Stimulated activated CD8-positive, alpha-beta memory T cell treated with anti-CD3 and anti-CD28 coated beads, Interleukin-7, amount 100 ng/mL, for 24 hours (primary cell): ENCODE measurements around the gene HGF.

Source experiments
- DNase-seq: peaks from one replicate; pipeline ENCODE4 v3.0.0-alpha.2; 2020; ENCODE audit warnings: low read depth

HGF gene

GRCh38 chr7:81719865-81720264 lies 50.0 kb downstream of the HGF start:
- DNase-seq = no peak

- no peak for DNase-seq
Measured at GRCh38 chr7:81715984-81716588, 53.8 kb downstream of the HGF start.

- no peak for DNase-seq
Measured at GRCh38 chr7:81714306-81714705, 55.5 kb downstream of the HGF start.

GRCh38 chr7:81710751-81711150 lies 59.1 kb downstream of the HGF start:
- no peak for DNase-seq

DNA sequence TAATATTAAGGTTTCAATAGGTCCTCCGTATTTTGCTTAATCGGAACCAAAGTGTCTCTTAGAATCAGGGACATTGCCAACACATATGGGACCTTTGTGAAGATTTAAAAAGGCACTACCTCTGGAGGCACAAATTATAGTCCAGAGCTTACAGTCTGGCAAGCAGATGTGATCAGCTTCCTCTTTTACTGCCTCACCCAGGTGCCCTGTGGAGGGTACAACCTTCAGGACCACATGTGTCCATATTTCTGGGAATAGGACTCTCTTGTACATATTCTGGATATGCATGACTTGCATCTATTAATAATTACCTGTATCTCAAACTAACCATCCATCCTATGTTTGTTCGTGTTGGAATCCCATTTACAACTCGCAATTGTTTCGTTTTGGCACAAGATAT lies 60.0 kb downstream of the HGF start:
- no peak for DNase-seq

DNA sequence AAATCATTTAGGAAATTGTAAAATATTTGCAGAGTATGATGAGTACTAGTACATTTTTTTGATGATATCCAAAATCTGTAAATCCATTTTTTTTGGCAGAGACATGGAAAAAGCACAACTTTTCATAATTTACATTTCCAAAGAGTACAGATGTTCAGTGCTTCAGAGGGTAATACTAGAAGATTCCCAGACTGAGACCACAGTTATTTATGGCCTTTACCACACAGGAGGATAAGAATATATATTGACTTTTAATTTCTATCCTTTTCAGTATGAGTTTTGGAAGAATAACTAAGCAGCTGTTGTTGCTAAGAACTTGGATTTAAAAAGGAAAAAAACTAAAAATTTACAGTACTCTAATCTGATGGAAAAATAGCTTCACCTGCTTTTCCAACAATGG lies 61.9 kb downstream of the HGF start:
- no peak for DNase-seq

GRCh38 chr7:81707196-81707595 lies 62.7 kb downstream of the HGF start:
- no peak for DNase-seq

- no peak for DNase-seq
Measured at GRCh38 chr7:81705206-81705605, 64.6 kb downstream of the HGF start.

DNA sequence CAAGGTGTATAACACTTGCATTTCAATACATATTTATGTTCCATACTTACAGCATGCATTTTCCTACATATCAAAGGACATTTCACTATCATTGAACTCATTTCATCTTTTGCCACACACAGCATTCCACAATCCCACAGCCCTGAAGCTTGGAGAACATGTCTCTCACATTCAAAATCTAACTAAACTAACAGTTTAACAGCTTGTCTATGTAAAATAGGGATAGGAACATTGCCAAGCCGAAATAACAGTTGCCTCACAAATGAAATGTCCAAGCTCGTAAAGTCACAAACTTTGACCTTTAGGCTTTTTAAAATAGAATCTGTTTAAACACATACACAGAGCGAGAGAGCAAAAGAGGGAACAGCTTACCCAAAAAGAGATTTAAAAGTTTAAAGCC lies 65.3 kb downstream of the HGF start:
- DNase-seq = no peak

DNA sequence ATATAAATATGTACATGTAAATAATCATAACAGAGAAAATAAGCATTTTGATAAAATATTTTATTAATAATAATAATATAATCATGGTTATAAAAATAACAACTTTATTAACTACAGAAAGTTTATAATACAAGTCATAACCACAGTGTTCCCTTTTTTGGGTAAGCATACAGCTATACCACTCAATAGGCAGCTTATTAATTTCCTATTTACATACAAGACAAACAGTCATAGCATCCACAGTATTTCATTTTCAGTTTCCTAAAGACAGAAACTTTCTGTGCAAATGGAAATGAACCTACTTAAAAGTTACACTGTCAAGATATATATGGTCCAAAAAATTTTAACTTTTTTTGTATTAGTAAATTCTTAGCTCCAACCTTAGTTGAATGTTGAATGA lies 70.9 kb downstream of the HGF start:
- no peak for DNase-seq

DNA sequence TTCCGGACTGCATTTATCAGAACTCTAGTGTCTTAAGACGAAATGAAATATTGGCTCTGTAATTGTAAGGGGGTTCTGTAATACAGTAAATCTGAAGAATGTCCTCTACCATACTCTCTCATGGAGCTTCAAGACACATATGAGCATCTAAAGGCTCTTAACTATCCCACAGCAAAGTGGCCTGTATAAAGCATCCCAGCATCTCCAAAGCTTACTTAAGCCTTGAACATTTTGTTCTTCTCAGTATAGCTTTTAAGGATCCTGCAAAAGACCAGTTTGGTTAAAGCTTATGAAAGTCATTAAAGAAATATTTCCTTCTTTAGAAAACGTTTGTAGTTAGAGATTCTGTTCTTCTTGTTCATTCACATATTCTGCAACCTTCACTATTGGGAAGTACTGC lies 75.1 kb downstream of the HGF start:
- no peak for DNase-seq

DNA sequence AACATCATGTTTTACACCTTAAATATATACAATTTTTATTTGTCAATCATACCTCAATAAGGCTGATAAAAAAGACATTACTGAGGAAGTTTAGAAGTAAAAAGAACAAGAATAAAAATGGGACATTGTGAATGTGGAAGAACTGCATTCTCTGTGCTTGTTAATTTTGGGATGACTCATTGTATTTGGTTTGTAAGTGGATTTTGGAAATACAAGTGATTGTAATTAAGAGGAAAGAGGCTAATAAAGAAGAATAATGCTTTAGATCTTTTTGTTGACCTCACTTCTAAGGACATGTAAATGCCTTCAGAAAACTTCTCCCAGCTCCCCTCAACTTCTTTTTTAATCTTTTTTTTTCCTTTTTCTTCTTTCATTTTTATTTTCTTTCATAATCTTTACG lies 76.0 kb downstream of the HGF start:
- DNase-seq = no peak

GRCh38 chr7:81693080-81693479 lies 76.8 kb downstream of the HGF start:
- no peak for DNase-seq

DNA sequence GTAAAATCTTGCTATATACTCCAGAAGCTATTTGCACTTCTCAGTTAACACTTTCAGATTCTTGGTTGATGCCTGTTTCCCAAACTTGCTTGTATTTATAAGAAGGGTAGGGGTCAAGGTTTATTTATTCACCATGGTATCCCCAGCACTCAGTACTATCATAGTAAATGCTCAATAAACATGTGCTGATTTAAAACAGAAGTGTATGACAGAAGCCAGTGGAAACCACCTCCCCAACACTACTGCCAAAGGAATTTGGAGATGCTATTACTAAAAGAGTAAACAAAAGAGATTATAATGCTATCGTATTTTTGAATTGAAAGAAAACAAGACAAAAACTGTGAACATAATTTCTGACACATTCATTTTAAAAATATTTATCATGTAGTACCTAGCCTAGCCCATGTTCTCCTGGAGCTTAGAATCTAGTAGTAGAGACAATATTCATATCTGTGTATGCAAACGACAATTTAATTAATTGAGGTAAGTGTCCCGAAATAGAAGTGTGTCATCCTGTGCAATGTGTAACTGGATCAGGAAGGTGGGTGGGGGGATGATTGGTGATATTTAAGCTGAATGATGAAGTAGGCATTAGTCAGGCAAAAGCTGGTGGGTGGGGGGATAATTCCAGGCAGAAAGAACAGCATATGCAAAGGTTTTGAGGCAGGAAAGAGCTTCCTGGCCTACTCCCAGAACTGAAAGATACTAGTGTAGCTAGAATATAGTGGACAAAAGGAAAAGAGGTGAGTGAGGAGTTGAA lies 77.5 kb downstream of the HGF start:
- DNase-seq = no peak

DNA sequence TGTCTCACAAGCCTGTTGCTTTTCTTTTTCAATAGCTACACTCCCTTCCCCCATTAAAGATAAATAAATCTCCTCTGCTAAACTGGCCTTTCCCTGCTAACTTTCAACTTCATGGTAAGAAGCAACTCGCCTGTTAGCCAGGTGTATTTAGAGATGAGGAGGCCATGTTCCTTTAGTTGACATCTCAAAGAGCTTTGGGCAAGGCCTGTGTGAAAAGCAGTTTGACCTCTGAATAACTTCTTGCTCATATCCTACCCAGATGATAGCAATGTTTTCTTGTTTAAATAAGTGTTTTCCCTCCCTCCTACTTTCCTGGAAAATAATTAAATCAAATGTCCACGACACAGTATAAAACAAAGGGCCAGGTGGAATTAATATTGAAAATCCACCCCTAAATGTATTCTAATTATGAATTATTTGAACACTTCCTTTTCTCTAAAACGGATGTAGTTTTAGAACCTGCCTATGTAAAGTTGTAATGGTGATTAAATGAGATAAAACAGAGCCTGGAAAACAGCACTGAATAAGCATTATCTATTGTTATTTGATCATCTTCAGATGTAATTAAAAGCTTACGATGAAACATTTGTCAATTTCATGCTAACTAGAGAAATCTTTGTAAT lies 78.5 kb downstream of the HGF start:
- DNase-seq = no peak

- no peak for DNase-seq
Measured at GRCh38 chr7:81690688-81691087, 79.2 kb downstream of the HGF start.

DNA sequence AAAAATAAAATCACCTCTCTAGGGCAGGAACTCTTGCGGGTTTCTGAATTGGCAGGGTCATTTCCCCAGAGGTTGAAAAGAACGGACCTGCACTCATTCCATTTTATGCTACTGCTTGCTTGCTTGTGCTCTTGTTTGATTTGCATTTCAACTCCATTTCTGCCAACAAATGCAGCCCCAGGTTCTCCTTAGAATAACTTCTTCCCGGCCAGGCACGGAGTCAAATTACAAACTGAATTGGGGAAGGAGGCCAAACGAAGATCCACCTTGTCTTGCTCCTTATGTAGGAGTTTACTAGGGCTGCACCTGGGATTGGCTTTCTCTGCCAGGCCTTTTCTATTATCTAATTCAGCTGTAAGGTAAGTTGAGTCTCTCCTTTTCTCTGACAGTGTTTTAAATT lies 79.6 kb downstream of the HGF start:
- DNase-seq = no peak

GRCh38 chr7:81688622-81689411 lies 81.0 kb downstream of the HGF start:
- no peak for DNase-seq

GRCh38 chr7:81687062-81687461 lies 82.8 kb downstream of the HGF start:
- no peak for DNase-seq

DNA sequence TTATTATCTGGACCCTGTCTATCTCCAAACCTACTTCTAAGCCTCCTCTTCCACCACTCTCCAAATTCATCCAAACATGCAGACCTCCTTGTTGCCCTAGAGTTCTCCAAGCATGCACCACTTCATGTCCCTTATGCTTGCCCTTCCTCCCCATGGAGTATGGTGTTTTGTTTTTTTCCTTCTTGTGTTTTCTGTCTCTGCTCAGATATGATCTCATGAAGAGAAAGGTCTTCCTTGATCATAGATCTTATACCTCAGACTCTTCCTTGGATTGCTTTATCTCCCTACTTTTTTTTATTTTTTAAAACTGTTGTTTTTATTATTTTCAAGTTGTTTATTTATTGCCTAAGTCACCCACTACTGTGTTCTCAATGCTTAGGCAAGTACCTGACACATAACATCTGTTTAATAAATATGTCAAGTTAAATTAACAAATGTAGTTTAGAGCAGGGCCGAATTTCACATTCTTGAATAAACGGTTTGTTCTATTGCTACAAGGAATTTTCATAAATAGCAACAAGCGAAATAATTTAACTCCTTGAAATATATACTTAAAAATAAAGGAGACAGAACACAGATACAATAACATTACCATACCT lies 84.5 kb downstream of the HGF start:
- no peak for DNase-seq

DNA sequence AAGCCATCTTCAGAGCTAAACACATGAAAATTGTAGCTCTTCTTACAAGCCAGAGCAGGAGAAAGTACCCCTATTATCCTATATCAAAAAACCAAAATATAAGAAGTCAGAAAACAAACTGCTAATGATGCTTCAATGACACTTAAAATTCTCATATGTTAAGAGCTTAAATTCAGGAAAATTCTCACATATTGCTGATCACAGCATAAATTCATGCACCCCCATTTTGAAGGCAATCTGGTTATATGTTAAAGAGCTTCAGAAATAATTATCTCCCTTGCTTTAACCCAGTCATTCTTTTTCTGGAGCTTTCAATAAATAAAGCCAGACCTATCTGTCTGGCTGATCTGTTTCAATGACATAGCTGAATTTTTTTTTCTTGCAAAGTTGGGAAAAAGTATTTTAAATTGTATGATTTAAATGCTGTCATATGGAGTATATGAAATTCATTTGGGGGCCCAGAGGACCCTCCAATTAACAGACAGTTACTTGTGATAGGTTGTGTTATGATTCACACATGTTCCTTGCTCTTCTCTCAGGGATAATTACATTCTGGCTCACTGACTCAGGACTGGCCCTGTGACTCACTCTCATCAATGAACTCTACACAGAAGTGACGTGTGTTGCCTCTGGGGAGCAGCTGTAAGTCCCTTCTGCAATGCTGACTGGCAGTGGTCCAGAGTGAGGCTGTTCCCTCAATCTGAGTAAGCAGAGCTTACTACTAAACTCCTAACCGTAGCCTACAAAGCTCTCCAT lies 85.2 kb downstream of the HGF start:
- DNase-seq = no peak

DNA sequence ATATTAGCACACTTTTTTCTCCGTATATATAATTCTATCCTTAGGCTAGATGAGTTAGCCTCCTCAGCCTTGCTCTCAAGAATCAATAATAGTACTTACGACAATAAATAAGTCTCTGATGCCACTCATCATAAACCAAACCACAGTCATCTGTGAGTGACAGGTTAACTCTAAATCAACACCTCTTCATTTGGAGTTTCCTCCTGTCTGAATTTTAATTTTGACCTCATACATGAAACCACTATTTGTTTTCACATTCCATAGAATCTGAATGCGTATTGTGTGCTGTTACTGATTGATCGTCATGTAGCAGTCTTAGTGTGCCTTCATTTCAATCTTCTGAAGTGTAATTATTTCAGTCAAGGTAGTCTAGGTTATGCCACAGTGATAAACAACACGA lies 85.8 kb downstream of the HGF start:
- no peak for DNase-seq
